ENCODE measurements around the gene TMEM108. TPM values are rescaled to one million over a fixed set of nuclear protein-coding genes. Genes with fewer than 3 reads are reported as not detected.
"Not testable (repeated sequence)": the region's sequence is repeated elsewhere in the genome, so short reads cannot be mapped to it uniquely, and the experiment has no call there.

TMEM108 gene
- total and polyA plus RNA-seq, 2 experiments from 2014 or later, result 7.4 to 15.3 TPM

GRCh38 chr3:133005032-133005431 is 33.2 kb upstream of the TMEM108 start:
- H3K27me3 Mint-ChIP-seq (ENCODE audit: insufficient read depth, low read depth, poor library complexity); H3K4me1 Mint-ChIP-seq; H3K4me2 ChIP-seq; H3F3A ChIP-seq (replicated peaks; ENCODE audit: low read depth); H3K4me3 ChIP-seq; H3K4me1 ChIP-seq (ENCODE audit: insufficient read depth); H3K4me3 Mint-ChIP-seq; H4K20me1 ChIP-seq (replicated peaks; ENCODE audit: insufficient read depth); H3K36me3 ChIP-seq (ENCODE audit: insufficient read depth); H3K79me2 ChIP-seq (replicated peaks; ENCODE audit: insufficient read depth); H3K27ac Mint-ChIP-seq; ATAC-seq; H2AFZ ChIP-seq; H3K27me3 ChIP-seq (ENCODE audit: insufficient read depth); DNase-seq (ENCODE audit: low spot score); H3K9me2 ChIP-seq (ENCODE audit: insufficient read depth); H3K27ac ChIP-seq (ENCODE audit: low read depth): not testable (repeated sequence)
- peaks cover 38% of the 10 kb centered on the region for H3K9me3 Mint-ChIP-seq
- peaks cover 23% of the 10 kb centered on the region for H3K36me3 Mint-ChIP-seq (ENCODE audit: low read depth)

GRCh38 chr3:133007601-133008000 is 30.6 kb upstream of the TMEM108 start:
- no peak overlapping the region for H3K27ac ChIP-seq (ENCODE audit: low read depth)
- no peak overlapping the region for H3K4me2 ChIP-seq
- H3K27me3 Mint-ChIP-seq (ENCODE audit: insufficient read depth, low read depth, poor library complexity), result peaks cover 3% of the 10 kb centered on the region
- no peaks in the 10 kb centered on the region for H3K9me2 ChIP-seq (ENCODE audit: insufficient read depth)
- peaks cover 45% of the 10 kb centered on the region for H3K36me3 Mint-ChIP-seq (ENCODE audit: low read depth)
- no peaks in the 10 kb centered on the region for H3K4me1 ChIP-seq (ENCODE audit: insufficient read depth)
- no peak for ATAC-seq
- H3K4me1 Mint-ChIP-seq, result no peaks in the 10 kb centered on the region
- H4K20me1 ChIP-seq (replicated peaks; ENCODE audit: insufficient read depth), result no peaks in the 10 kb centered on the region
- H3K27me3 ChIP-seq (ENCODE audit: insufficient read depth), result no peaks in the 10 kb centered on the region
- H3K4me3 ChIP-seq, result no peak overlapping the region
- peaks cover 64% of the 10 kb centered on the region for H3K9me3 Mint-ChIP-seq
- no peaks in the 10 kb centered on the region for H3K36me3 ChIP-seq (ENCODE audit: insufficient read depth)
- H3K79me2 ChIP-seq (replicated peaks; ENCODE audit: insufficient read depth), result no peaks in the 10 kb centered on the region
- TF ChIP-seq ETS1 (IDR thresholded peaks at IDR 0.05) (no peak), EZH2phosphoT487 (IDR thresholded peaks at IDR 0.05; ENCODE audit: unreplicated experiment) (no peak), JUNB (IDR thresholded peaks at IDR 0.05; ENCODE audit: unreplicated experiment) (no peak)
- no peak overlapping the region for H3K4me3 Mint-ChIP-seq
- DNase-seq (ENCODE audit: low spot score), result no peak
- no peak overlapping the region for H3K27ac Mint-ChIP-seq
- no peaks in the 10 kb centered on the region for H3F3A ChIP-seq (replicated peaks; ENCODE audit: low read depth)
- H2AFZ ChIP-seq, result no peak overlapping the region; the same call in 1 of the 2 replicates

- no peaks in the 10 kb centered on the region for H3K36me3 ChIP-seq (ENCODE audit: insufficient read depth)
- TF ChIP-seq EZH2phosphoT487 (IDR thresholded peaks at IDR 0.05; ENCODE audit: unreplicated experiment) (no peak), ZNF114 (CRISPR knock-in tag; IDR thresholded peaks at IDR 0.05) (no peak), POLR2AphosphoS5 (IDR thresholded peaks at IDR 0.05; ENCODE audit: low read depth) (no peak)
- no peak overlapping the region for H3K27ac ChIP-seq (ENCODE audit: low read depth)
- peaks cover 35% of the 10 kb centered on the region for H3K9me3 Mint-ChIP-seq
- H3K4me1 Mint-ChIP-seq, result no peaks in the 10 kb centered on the region
- no peak for ATAC-seq
- H3K27ac Mint-ChIP-seq, result no peak overlapping the region
- no peaks in the 10 kb centered on the region for H3K27me3 ChIP-seq (ENCODE audit: insufficient read depth)
- peaks cover 28% of the 10 kb centered on the region for H3K36me3 Mint-ChIP-seq (ENCODE audit: low read depth)
- peak overlapping the region; percentile 74 for H2AFZ ChIP-seq
- H3K4me1 ChIP-seq (ENCODE audit: insufficient read depth), result no peaks in the 10 kb centered on the region
- no peak overlapping the region for H3K4me3 Mint-ChIP-seq
- no peak overlapping the region for H3K4me3 ChIP-seq
- no peak overlapping the region for H3K4me2 ChIP-seq
- no peaks in the 10 kb centered on the region for H3F3A ChIP-seq (replicated peaks; ENCODE audit: low read depth)
- no peaks in the 10 kb centered on the region for H3K9me2 ChIP-seq (ENCODE audit: insufficient read depth)
- no peaks in the 10 kb centered on the region for H3K79me2 ChIP-seq (replicated peaks; ENCODE audit: insufficient read depth)
- peaks cover 3% of the 10 kb centered on the region for H3K27me3 Mint-ChIP-seq (ENCODE audit: insufficient read depth, low read depth, poor library complexity)
- H4K20me1 ChIP-seq (replicated peaks; ENCODE audit: insufficient read depth), result no peaks in the 10 kb centered on the region
- peak; percentile 5 for DNase-seq (ENCODE audit: low spot score)
Observed at GRCh38 chr3:133014325-133014724, 23.9 kb upstream of the TMEM108 start.

- ATAC-seq; H3K9me2 ChIP-seq (ENCODE audit: insufficient read depth); H3K4me2 ChIP-seq: not testable (repeated sequence)
Observed at GRCh38 chr3:133015573-133015972, 22.6 kb upstream of the TMEM108 start.

More at GRCh38 chr3:133015573-133015972, 22.6 kb upstream of the TMEM108 start:
- H3K27me3 ChIP-seq (ENCODE audit: insufficient read depth); H2AFZ ChIP-seq; H3K27ac Mint-ChIP-seq; H4K20me1 ChIP-seq (replicated peaks; ENCODE audit: insufficient read depth); DNase-seq (ENCODE audit: low spot score); H3K27me3 Mint-ChIP-seq (ENCODE audit: insufficient read depth, low read depth, poor library complexity); H3K4me3 Mint-ChIP-seq; H3K36me3 ChIP-seq (ENCODE audit: insufficient read depth); H3K4me1 ChIP-seq (ENCODE audit: insufficient read depth); H3F3A ChIP-seq (replicated peaks; ENCODE audit: low read depth); H3K4me1 Mint-ChIP-seq; H3K79me2 ChIP-seq (replicated peaks; ENCODE audit: insufficient read depth); H3K27ac ChIP-seq (ENCODE audit: low read depth); H3K4me3 ChIP-seq: not testable (repeated sequence)
- H3K9me3 Mint-ChIP-seq, result peaks cover 22% of the 10 kb centered on the region
- H3K36me3 Mint-ChIP-seq (ENCODE audit: low read depth), result peaks cover 19% of the 10 kb centered on the region
